PC-3 (cell line): ENCODE measurements around the gene FARS2.

Experiments
- CTCF ChIP-seq: fragments of 300-600 bp; sonication (generic); conservative IDR thresholded peaks from 2 replicates; pipeline ENCODE4 v1.5.1; 2017; ENCODE audit warnings: antibody characterized with exemption, low read depth, mild to moderate bottlenecking, low read length
- EZH2 ChIP-seq: fragments of 300-600 bp; sonication (generic); IDR thresholded peaks from one replicate; pipeline ENCODE4 v1.6.1; 2017; ENCODE audit warnings: antibody characterized with exemption, mild to moderate bottlenecking, low read length; ENCODE audit not compliant: unreplicated experiment

GRCh38 chr6:5442319-5442718 lies 181.0 kb downstream of the FARS2 start:
- no peak for TF ChIP-seq CTCF
- no peak for TF ChIP-seq EZH2
